ENCODE results near the gene TRPM6.
"Not testable (repeated sequence)": the region's sequence is repeated elsewhere in the genome, so short reads cannot be mapped to it uniquely, and the experiment has no call there.

TRPM6 gene

GRCh38 chr9:74855072-74855471 is 32.6 kb downstream of the TRPM6 start:
- DNase-seq: no peak

- not testable (repeated sequence) for DNase-seq
Observed at GRCh38 chr9:74853024-74853423, 34.7 kb downstream of the TRPM6 start.

- no peak for DNase-seq
Observed at GRCh38 chr9:74848153-74848525, 39.6 kb downstream of the TRPM6 start.

- DNase-seq: no peak
Observed at GRCh38 chr9:74847478-74848152, 40.1 kb downstream of the TRPM6 start.

GRCh38 chr9:74846766-74847165 is 41.0 kb downstream of the TRPM6 start:
- no peak for DNase-seq

GRCh38 chr9:74838351-74838750 is 49.4 kb downstream of the TRPM6 start:
- no peak for DNase-seq

GRCh38 chr9:74824654-74825053 is 63.1 kb downstream of the TRPM6 start:
- peak; percentile 41 for DNase-seq

- DNase-seq: no peak
Observed at GRCh38 chr9:74821636-74822035, 66.1 kb downstream of the TRPM6 start.

GRCh38 chr9:74817816-74818215 is 69.9 kb downstream of the TRPM6 start:
- DNase-seq: no peak

GRCh38 chr9:74817281-74817810 is 70.4 kb downstream of the TRPM6 start:
- no peak for DNase-seq

GRCh38 chr9:74810200-74810599 is 77.5 kb downstream of the TRPM6 start:
- DNase-seq: no peak

GRCh38 chr9:74804018-74804385 is 83.7 kb downstream of the TRPM6 start:
- DNase-seq: peak; percentile 1

- DNase-seq: no peak
Observed at GRCh38 chr9:74803376-74804017, 84.2 kb downstream of the TRPM6 start.

GRCh38 chr9:74800226-74800625 is 87.5 kb downstream of the TRPM6 start:
- no peak for DNase-seq

GRCh38 chr9:74795803-74796202 is 91.9 kb downstream of the TRPM6 start:
- no peak for DNase-seq

- no peak for DNase-seq
Observed at GRCh38 chr9:74795081-74795480, 92.6 kb downstream of the TRPM6 start.

- DNase-seq: peak; percentile 33
Observed at GRCh38 chr9:74784506-74784905, 103.2 kb downstream of the TRPM6 start.

- DNase-seq: peak; percentile 66
Observed at GRCh38 chr9:74783408-74783807, 104.3 kb downstream of the TRPM6 start.

GRCh38 chr9:74777136-74777879 is 110.4 kb downstream of the TRPM6 start:
- DNase-seq: peak; percentile 66

GRCh38 chr9:74775396-74775795 is 112.3 kb downstream of the TRPM6 start:
- DNase-seq: no peak

GRCh38 chr9:74773886-74774479 is 113.7 kb downstream of the TRPM6 start:
- DNase-seq: peak; percentile 73

- DNase-seq: no peak
Observed at GRCh38 chr9:74772121-74772520, 115.6 kb downstream of the TRPM6 start.

GRCh38 chr9:74771672-74772071 is 116.0 kb downstream of the TRPM6 start:
- DNase-seq: no peak

GRCh38 chr9:74771262-74771585 is 116.5 kb downstream of the TRPM6 start:
- no peak for DNase-seq

All from fibroblast of upper back skin (primary cell).